Measurements from ENCODE around the gene NR0B1. TPM values are rescaled to one million over a fixed set of nuclear protein-coding genes. Genes with fewer than 3 reads are reported as not detected.

NR0B1 gene
- polyA plus RNA-seq, 3 donors, result not detected

DNA sequence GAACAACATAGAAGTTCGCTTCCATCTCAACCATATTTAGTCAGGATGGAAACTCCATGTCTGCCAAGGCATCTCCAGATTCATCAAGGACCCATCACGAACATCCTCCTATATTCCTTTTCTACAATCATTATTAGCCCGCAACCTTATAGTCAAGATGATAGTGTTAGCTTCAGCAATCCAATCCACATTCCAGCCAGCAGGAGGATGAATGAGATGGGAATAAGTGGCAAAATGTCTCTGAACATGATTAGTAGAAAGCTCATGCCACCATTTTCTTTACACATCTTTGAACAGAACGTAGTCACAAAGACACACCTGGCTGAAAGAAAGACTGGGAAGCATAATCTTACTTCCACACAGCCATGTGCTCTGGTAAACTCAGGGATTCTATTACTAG is 18.6 kb upstream of the NR0B1 start:
- Histone ChIP-seq H3K27me3 (ENCODE audit: control insufficient read depth in 2 of 2, insufficient read depth in 2 of 2, low read length in 2 of 2) (no peaks in the 10 kb centered on the region), H4K20me1 (ENCODE audit: insufficient read depth, low read length) (no peaks in the 10 kb centered on the region), H3K4me2 (replicated peaks; ENCODE audit: extremely low read depth, low read length, poor library complexity, severe bottlenecking) (no peak overlapping the region), H3K27ac (ENCODE audit: low read depth in 1 of 2, low read length in 2 of 2) (no peak overlapping the region), H3K4me1 (ENCODE audit: control insufficient read depth in 1 of 2, insufficient read depth in 2 of 2, low read length in 2 of 2) (no peaks in the 10 kb centered on the region), H3K36me3 (replicated peaks in 1 of 2; ENCODE audit: control insufficient read depth in 1 of 2, insufficient read depth in 2 of 2, low read length in 2 of 2) (no peaks in the 10 kb centered on the region), H3K9me3 (replicated peaks in 1 of 2; ENCODE audit: control insufficient read depth in 1 of 2, insufficient read depth in 1 of 2, low read length in 2 of 2) (no peaks in the 10 kb centered on the region), H3K4me3 (replicated peaks in 1 of 3; ENCODE audit: low read depth in 2 of 3, low read length in 3 of 3) (no peak overlapping the region), H3K79me2 (ENCODE audit: insufficient read depth, low read length) (no peaks in the 10 kb centered on the region), H2AFZ (ENCODE audit: insufficient read depth, low read depth, low read length, poor library complexity, severe bottlenecking) (no peak overlapping the region), H3K9ac (ENCODE audit: insufficient read depth, low read length, poor library complexity, severe bottlenecking) (no peak overlapping the region)
- DNase-seq, result no peak
- no CpG with 5 or more reads among the region's 4 CpGs for WGBS (ENCODE audit: insufficient coverage)
- Mint-ChIP-seq H3K27me3 (ENCODE audit: low read depth in 3 of 3) (no peaks in the 10 kb centered on the region), H3K4me3 (no peak overlapping the region), H3K27ac (no peak overlapping the region), H3K9me3 (peaks cover 0 to 5% (median 0%) of the 10 kb centered on the region in 7 donors), H3K4me1 (no peaks in the 10 kb centered on the region), H3K36me3 (no peaks in the 10 kb centered on the region)
- no peak for TF ChIP-seq CTCF (IDR thresholded peaks at IDR 0.05)
- intact Hi-C loops (cut with micrococcal nuclease), result no loop called here

GRCh38 chrX:30317308-30317707 is 8.1 kb upstream of the NR0B1 start:
- Histone ChIP-seq H3K9ac (ENCODE audit: insufficient read depth, low read length, poor library complexity, severe bottlenecking) (no peak overlapping the region), H4K20me1 (ENCODE audit: insufficient read depth, low read length) (no peaks in the 10 kb centered on the region), H3K36me3 (replicated peaks in 1 of 2; ENCODE audit: control insufficient read depth in 1 of 2, insufficient read depth in 2 of 2, low read length in 2 of 2) (no peaks in the 10 kb centered on the region), H3K27me3 (ENCODE audit: control insufficient read depth in 2 of 2, insufficient read depth in 2 of 2, low read length in 2 of 2) (no peaks in the 10 kb centered on the region), H3K79me2 (ENCODE audit: insufficient read depth, low read length) (no peaks in the 10 kb centered on the region), H3K4me3 (replicated peaks in 1 of 3; ENCODE audit: low read depth in 2 of 3, low read length in 3 of 3) (no peak overlapping the region), H3K4me2 (replicated peaks; ENCODE audit: extremely low read depth, low read length, poor library complexity, severe bottlenecking) (no peak overlapping the region), H3K4me1 (ENCODE audit: control insufficient read depth in 1 of 2, insufficient read depth in 2 of 2, low read length in 2 of 2) (no peaks in the 10 kb centered on the region), H3K9me3 (replicated peaks in 1 of 2; ENCODE audit: control insufficient read depth in 1 of 2, insufficient read depth in 1 of 2, low read length in 2 of 2) (no peaks in the 10 kb centered on the region), H3K27ac (ENCODE audit: low read depth in 1 of 2, low read length in 2 of 2) (no peak overlapping the region), H2AFZ (ENCODE audit: insufficient read depth, low read depth, low read length, poor library complexity, severe bottlenecking) (no peak overlapping the region)
- Mint-ChIP-seq H3K36me3 (no peaks in the 10 kb centered on the region), H3K27me3 (ENCODE audit: low read depth in 3 of 3) (peaks cover under 1 to 10% (median 2%) of the 10 kb centered on the region in 3 donors), H3K4me3 (no peak overlapping the region), H3K9me3 (peaks cover 0 to 2% (median 0%) of the 10 kb centered on the region in 7 donors), H3K27ac (no peak overlapping the region), H3K4me1 (no peaks in the 10 kb centered on the region)
- no peak for TF ChIP-seq CTCF (IDR thresholded peaks at IDR 0.05)
- DNase-seq, result no peak
- no CpG with 5 or more reads among the region's 1 CpG for WGBS (ENCODE audit: insufficient coverage)
- intact Hi-C loops (cut with micrococcal nuclease), result no loop called here

Measured in CD14-positive monocyte (primary cell).